Measurements from ENCODE around the gene HBA2.
"Not testable (repeated sequence)": the region's sequence is repeated elsewhere in the genome, so short reads cannot be mapped to it uniquely, and the experiment has no call there.

HBA2 gene

DNA sequence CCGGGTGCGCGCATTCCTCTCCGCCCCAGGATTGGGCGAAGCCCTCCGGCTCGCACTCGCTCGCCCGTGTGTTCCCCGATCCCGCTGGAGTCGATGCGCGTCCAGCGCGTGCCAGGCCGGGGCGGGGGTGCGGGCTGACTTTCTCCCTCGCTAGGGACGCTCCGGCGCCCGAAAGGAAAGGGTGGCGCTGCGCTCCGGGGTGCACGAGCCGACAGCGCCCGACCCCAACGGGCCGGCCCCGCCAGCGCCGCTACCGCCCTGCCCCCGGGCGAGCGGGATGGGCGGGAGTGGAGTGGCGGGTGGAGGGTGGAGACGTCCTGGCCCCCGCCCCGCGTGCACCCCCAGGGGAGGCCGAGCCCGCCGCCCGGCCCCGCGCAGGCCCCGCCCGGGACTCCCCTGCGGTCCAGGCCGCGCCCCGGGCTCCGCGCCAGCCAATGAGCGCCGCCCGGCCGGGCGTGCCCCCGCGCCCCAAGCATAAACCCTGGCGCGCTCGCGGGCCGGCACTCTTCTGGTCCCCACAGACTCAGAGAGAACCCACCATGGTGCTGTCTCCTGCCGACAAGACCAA lies at the start of gene HBA2:
Gene HBA2, plus strand, starts transcription at position 503 of the 568 bp plus-strand sequence. Its CDS starts 37 bp downstream, at position 540.
- not testable (repeated sequence) for DNase-seq

- DNase-seq: not testable (repeated sequence)
These were observed 48.9 kb upstream of the HBA2 start for GRCh38 chr16:123558-124350.

- DNase-seq: no peak
These were observed 47.7 kb upstream of the HBA2 start for GRCh38 chr16:125011-125410.

DNA sequence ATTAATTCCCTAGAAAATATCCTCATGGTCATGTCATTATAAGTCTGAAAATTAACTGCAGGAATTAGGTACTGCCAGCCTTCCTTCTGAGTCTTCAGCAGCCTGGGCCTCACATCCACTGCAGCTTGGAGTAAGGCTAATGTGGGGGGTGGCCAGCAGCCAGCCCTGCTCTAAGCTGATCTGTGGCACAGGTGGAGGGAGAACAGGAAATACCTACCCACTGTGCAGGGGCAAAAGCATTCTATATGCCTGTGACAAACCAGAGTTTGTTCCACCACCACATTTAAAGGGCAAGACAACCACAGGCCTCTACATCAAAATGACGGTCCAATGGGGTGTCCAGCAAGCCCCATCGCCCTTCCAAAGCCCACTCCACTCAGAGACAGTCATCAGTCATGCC lies 43.6 kb upstream of the HBA2 start:
- DNase-seq: no peak

- DNase-seq: no peak
These were observed 42.0 kb upstream of the HBA2 start for GRCh38 chr16:130533-131173.

- no peak for DNase-seq
These were observed 40.6 kb upstream of the HBA2 start for GRCh38 chr16:132120-132519.

GRCh38 chr16:133716-134115 lies 39.0 kb upstream of the HBA2 start:
- DNase-seq: no peak

DNA sequence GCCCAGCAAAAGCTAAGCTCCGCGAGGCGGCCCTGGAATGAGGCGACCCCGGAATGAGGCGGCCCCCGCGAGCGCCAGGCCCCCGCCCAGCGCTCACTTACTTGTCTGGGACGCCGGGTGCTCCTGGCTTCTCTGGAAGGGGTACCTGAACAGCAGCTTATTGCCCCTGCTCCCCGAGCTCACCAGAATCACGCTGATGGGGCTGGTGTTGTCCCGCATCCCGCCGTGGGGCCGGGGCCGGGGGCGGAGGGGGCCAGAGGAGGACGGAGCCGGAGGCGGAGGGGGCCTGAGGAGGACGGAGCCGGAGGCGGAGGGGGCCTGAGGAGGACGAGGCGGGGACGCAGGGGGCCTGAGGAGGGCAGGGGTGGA lies 34.6 kb upstream of the HBA2 start:
- DNase-seq: no peak

- no peak for DNase-seq
These were observed 32.4 kb upstream of the HBA2 start for GRCh38 chr16:140175-140857.

GRCh38 chr16:142405-142967 lies 30.2 kb upstream of the HBA2 start:
- no peak for DNase-seq

- no peak for DNase-seq
These were observed 29.6 kb upstream of the HBA2 start for GRCh38 chr16:143047-143446.

DNA sequence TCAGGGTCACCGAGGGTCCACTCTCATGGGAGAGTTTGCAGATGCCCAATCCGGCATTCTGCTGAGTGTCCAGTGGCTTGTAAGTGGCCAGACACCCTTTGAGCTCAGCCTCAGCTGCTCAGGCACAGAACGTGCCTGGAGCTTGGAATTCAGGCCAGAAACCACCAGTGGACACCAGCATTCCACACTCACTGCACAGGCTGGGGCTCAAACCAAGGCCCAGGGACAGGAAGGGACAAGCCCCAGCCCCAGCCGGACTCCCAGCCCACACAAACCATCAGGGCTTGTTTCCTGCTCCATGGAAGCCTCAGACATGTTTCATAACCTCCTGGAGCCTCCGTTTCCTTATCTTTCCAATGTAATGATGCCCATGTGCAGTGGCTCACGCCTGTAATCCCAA lies 29.2 kb upstream of the HBA2 start:
- no peak for DNase-seq

GRCh38 chr16:144797-145252 lies 27.9 kb upstream of the HBA2 start:
- no peak for DNase-seq

- DNase-seq: no peak
These were observed 26.0 kb upstream of the HBA2 start for GRCh38 chr16:146646-147045.

GRCh38 chr16:149024-149660 lies 23.5 kb upstream of the HBA2 start:
- peak; percentile 40 for DNase-seq

DNA sequence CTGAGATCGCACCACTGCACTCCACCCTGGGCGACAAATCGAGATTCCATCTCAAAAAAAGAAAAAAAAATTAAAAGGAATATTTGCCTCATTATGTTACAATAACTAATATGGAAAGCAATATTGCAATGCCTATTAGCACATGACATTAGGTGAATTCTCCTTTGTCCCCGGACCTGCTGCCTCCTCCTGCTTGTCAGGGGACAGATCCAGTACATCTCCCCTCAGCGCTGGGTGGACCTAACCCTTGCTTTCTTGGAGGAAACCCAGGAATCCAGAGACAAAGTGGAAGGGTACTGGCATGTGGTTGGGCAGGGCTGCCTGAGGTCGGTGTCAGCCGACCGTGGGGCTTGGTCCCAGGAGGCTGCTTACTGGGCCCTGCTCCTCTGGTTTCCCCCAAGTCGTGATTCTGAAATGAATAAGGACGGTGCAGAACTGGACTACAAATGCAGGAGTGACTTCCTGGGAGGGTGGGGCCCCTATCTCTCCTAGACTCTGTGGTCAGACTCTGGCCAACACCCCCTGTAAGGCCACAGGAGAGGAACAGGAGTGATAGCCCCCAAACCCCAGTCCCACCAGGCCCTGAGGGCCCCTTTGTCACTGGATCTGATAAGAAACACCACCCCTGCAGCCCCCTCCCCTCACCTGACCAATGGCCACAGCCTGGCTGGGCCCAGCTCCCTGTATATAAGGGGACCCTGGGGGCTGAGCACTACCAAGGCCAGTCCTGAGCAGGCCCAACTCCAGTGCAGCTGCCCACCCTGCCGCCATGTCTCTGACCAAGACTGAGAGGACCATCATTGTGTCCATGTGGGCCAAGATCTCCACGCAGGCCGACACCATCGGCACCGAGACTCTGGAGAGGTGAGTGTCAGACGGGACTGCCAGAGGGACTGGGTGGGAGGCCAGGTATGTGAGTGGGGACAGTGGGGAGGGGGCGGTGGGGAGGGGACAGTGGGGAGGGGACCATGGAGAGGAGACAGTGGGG lies 20.2 kb upstream of the HBA2 start, which contains the start of gene HBZ:
Gene HBZ, plus strand, starts transcription at position 504 of the 988 bp plus-strand sequence. Its CDS starts 266 bp downstream, at position 770.
- no peak for DNase-seq

DNA sequence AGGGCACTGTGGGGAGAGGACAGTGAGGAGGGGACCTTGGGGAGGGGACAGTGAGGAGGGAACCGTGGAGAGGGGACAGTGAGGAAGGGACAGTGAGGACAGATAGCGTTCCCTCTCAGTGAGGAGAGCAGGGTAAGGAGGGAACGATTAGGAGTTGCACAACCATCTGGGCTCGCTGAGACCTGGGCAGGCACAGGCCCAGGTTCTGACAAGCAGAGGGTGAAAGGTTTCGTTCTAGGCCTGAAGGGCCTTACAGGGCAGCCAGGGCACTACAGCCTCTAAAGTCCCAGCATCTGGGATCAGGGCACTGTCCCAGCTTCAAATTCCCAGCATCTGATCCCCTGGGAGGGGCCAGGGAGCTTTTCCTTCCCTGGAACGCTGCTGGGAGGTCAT lies 19.6 kb upstream of the HBA2 start:
- not testable (repeated sequence) for DNase-seq

GRCh38 chr16:153550-154216 lies 19.0 kb upstream of the HBA2 start:
- not testable (repeated sequence) for DNase-seq

GRCh38 chr16:154217-155030 lies 18.3 kb upstream of the HBA2 start:
- no peak for DNase-seq

DNA sequence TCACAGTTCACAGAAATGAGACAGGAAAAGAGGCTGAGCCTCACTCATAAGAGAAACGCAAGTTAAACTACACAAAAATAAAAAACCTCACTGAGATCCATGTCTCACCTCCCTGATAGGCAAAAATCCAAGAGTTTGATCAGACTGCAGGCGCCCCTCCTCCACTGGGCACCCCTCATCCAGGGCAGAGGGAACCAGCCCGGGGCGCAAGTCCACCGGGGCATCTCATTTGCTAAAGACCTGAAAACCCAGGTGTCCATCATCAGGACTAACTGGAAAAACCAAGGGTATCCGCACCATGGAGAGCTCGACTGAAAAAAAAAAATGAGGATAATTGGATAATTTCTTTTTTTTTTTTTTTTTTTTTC lies 17.7 kb upstream of the HBA2 start:
- no peak for DNase-seq
